Amniotic stem cell (primary cell): ENCODE measurements around the gene IQGAP2.
"Not testable (repeated sequence)": the region's sequence is repeated elsewhere in the genome, so short reads cannot be mapped to it uniquely, and the experiment has no call there.

Experiments
- DNase-seq: peaks from one replicate; lab custom pipeline; 2025; lab: John Stamatoyannopoulos, UW

IQGAP2 gene

GRCh38 chr5:76500633-76501393 is 97.7 kb downstream of the IQGAP2 start:
- no peak for DNase-seq

- DNase-seq = no peak
Measured at GRCh38 chr5:76503929-76504328, 100.8 kb downstream of the IQGAP2 start.

- DNase-seq = no peak
Measured at GRCh38 chr5:76504901-76505564, 101.9 kb downstream of the IQGAP2 start.

- no peak for DNase-seq
Measured at GRCh38 chr5:76513476-76513875, 110.4 kb downstream of the IQGAP2 start.

- DNase-seq = no peak
Measured at GRCh38 chr5:76514292-76514691, 111.2 kb downstream of the IQGAP2 start.

- DNase-seq = no peak
Measured at GRCh38 chr5:76514713-76515112, 111.6 kb downstream of the IQGAP2 start.

- no peak for DNase-seq
Measured at GRCh38 chr5:76517334-76517733, 114.2 kb downstream of the IQGAP2 start.

- not testable (repeated sequence) for DNase-seq
Measured at GRCh38 chr5:76518246-76518645, 115.2 kb downstream of the IQGAP2 start.

- DNase-seq = no peak
Measured at GRCh38 chr5:76521240-76521758, 118.2 kb downstream of the IQGAP2 start.

- DNase-seq = no peak
Measured at GRCh38 chr5:76522103-76522935, 119.2 kb downstream of the IQGAP2 start.

- no peak for DNase-seq
Measured at GRCh38 chr5:76524101-76524835, 121.2 kb downstream of the IQGAP2 start.

- DNase-seq = no peak
Measured at GRCh38 chr5:76524868-76525267, 121.8 kb downstream of the IQGAP2 start.

GRCh38 chr5:76525956-76526355 is 122.9 kb downstream of the IQGAP2 start:
- no peak for DNase-seq

- DNase-seq = no peak
Measured at GRCh38 chr5:76526950-76527583, 124.0 kb downstream of the IQGAP2 start.

GRCh38 chr5:76527685-76528161 is 124.6 kb downstream of the IQGAP2 start:
- no peak for DNase-seq

- DNase-seq = no peak
Measured at GRCh38 chr5:76528547-76529331, 125.7 kb downstream of the IQGAP2 start.

GRCh38 chr5:76529464-76530344 is 126.6 kb downstream of the IQGAP2 start:
- no peak for DNase-seq

- DNase-seq = no peak
Measured at GRCh38 chr5:76532052-76532451, 129.0 kb downstream of the IQGAP2 start.

GRCh38 chr5:76532973-76533372 is 129.9 kb downstream of the IQGAP2 start:
- no peak for DNase-seq
